K562 (cell line): Measurements from ENCODE around the gene POU2F3.

Experiments used
- FOXA1 ChIP-seq: fragments of 450-650 bp; IDR thresholded peaks from 2 replicates; pipeline ENCODE4 v1.6.1; 2016; ENCODE audit warnings: mild to moderate bottlenecking, borderline replicate concordance
- IRF1 ChIP-seq: sonication (generic); formaldehyde crosslinking; IDR thresholded peaks from 2 replicates; pipeline ENCODE4 v1.8.0; 2022; ENCODE audit warnings: missing genetic modification reagents, mild to moderate bottlenecking, borderline replicate concordance
- JUN ChIP-seq, 2 experiments: sonication (generic) in 1 of 2; formaldehyde crosslinking in 1 of 2; IDR thresholded peaks; 2 replicates each; pipeline versions ENCODE4 v1.6.1 to v1.8.0; 2012 to 2022; ENCODE audit warnings: borderline replicate concordance in 2 of 2, mild to moderate bottlenecking in 2 of 2, improper control_type of control experiment in 1 of 2, low read depth in 1 of 2, low read length in 1 of 2, missing genetic modification reagents in 1 of 2
- MAFF ChIP-seq: IDR thresholded peaks from 2 replicates; pipeline ENCODE4 v1.6.1; 2012; ENCODE audit warnings: low read length, improper control_type of control experiment
- RCOR1 ChIP-seq, 2 experiments: IDR thresholded peaks; 2 replicates each; pipeline ENCODE4 v1.6.1; 2012; ENCODE audit warnings: low read depth in 2 of 2, low read length in 2 of 2, borderline replicate concordance in 1 of 2, improper control_type of control experiment in 1 of 2
- TAF7 ChIP-seq: fragments of 450-650 bp; IDR thresholded peaks from 2 replicates; pipeline ENCODE4 v1.6.1; 2016; ENCODE audit warnings: missing genetic modification characterization, missing compliant biosample characterization
- ZNF699 ChIP-seq: fragments of 250-450 bp; sonication (Bioruptor Pico); IDR thresholded peaks from 2 replicates; pipeline ENCODE4 v1.8.0; 2021; ENCODE audit warnings: mild to moderate bottlenecking, moderate library complexity; ENCODE audit not compliant: insufficient replicate concordance
- TF ChIP-seq, protein P1 (sequence below): sonication (generic); formaldehyde crosslinking; IDR thresholded peaks from 2 replicates; pipeline ENCODE4 v1.8.0; 2022; ENCODE audit warnings: mild to moderate bottlenecking, missing genetic modification reagents, borderline replicate concordance

GRCh38 chr11:120294096-120294495 is 54.2 kb downstream of the POU2F3 start:
- no peak for TF ChIP-seq JUN (IDR thresholded peaks at IDR 0.05; ENCODE audit: borderline replicate concordance, low read depth, low read length)
- no peak for TF ChIP-seq JUN (CRISPR knock-in tag; IDR thresholded peaks at IDR 0.05; ENCODE audit: borderline replicate concordance)
- no peak for TF ChIP-seq ZNF699 (CRISPR knock-in tag)
- no peak for TF ChIP-seq FOXA1
- TF ChIP-seq IRF1 (CRISPR knock-in tag) = no peak
- no peak for TF ChIP-seq RCOR1 (IDR thresholded peaks at IDR 0.05; ENCODE audit: borderline replicate concordance in 1 of 2, low read depth in 2 of 2, low read length in 2 of 2)
- TF ChIP-seq, protein P1, sequence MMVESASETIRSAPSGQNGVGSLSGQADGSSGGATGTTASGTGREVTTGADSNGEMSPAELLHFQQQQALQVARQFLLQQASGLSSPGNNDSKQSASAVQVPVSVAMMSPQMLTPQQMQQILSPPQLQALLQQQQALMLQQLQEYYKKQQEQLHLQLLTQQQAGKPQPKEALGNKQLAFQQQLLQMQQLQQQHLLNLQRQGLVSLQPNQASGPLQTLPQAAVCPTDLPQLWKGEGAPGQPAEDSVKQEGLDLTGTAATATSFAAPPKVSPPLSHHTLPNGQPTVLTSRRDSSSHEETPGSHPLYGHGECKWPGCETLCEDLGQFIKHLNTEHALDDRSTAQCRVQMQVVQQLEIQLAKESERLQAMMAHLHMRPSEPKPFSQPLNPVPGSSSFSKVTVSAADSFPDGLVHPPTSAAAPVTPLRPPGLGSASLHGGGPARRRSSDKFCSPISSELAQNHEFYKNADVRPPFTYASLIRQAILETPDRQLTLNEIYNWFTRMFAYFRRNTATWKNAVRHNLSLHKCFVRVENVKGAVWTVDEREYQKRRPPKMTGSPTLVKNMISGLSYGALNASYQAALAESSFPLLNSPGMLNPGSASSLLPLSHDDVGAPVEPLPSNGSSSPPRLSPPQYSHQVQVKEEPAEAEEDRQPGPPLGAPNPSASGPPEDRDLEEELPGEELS = no peak
- TF ChIP-seq MAFF = no peak
- no peak for TF ChIP-seq TAF7 (tag)
